ENCODE data around the gene BATF2. TPM values are rescaled to one million over a fixed set of nuclear protein-coding genes. Genes with fewer than 3 reads are reported as not detected.
A peak's percentile ranks its signal among the peaks of the same experiment; 100 is the strongest.

The BATF2 gene
- total and polyA plus RNA-seq, 2 donors from 2014 or later, result 5.9 to 8.8 TPM

- intact Hi-C loops (cut with DNase I), result loop anchor here (10.0 kb wide), 1 partner anchor 60 kb away; the partner anchor contains the start of gene GPHA2
- Histone ChIP-seq H3K4me3 (ENCODE audit: low read length in 3 of 3) (no peak overlapping the region), H3K27ac (ENCODE audit: low read depth in 2 of 2, low read length in 2 of 2) (no peak overlapping the region), H3K27me3 (ENCODE audit: control insufficient read depth, insufficient read depth, low read length) (no peaks in the 10 kb centered on the region), H3K9me3 (ENCODE audit: control insufficient read depth in 2 of 3, insufficient read depth in 1 of 3, low read length in 3 of 3) (no peaks in the 10 kb centered on the region), H3K36me3 (ENCODE audit: control insufficient read depth in 2 of 3, insufficient read depth in 3 of 3, low read length in 3 of 3) (no peaks in the 10 kb centered on the region), H3K4me1 (ENCODE audit: control insufficient read depth in 2 of 3, insufficient read depth in 2 of 3, low read depth in 1 of 3, low read length in 3 of 3) (peaks cover 6 to 23% (median 9%) of the 10 kb centered on the region in 3 donors), H3K9ac (ENCODE audit: low read length in 3 of 3) (no peak overlapping the region)
- FAIRE-seq (no peak), DNase-seq (no peak)
- TF ChIP-seq, protein P1, sequence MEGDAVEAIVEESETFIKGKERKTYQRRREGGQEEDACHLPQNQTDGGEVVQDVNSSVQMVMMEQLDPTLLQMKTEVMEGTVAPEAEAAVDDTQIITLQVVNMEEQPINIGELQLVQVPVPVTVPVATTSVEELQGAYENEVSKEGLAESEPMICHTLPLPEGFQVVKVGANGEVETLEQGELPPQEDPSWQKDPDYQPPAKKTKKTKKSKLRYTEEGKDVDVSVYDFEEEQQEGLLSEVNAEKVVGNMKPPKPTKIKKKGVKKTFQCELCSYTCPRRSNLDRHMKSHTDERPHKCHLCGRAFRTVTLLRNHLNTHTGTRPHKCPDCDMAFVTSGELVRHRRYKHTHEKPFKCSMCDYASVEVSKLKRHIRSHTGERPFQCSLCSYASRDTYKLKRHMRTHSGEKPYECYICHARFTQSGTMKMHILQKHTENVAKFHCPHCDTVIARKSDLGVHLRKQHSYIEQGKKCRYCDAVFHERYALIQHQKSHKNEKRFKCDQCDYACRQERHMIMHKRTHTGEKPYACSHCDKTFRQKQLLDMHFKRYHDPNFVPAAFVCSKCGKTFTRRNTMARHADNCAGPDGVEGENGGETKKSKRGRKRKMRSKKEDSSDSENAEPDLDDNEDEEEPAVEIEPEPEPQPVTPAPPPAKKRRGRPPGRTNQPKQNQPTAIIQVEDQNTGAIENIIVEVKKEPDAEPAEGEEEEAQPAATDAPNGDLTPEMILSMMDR (IDR thresholded peaks at IDR 0.05; ENCODE audit: borderline replicate concordance, extremely low read depth, insufficient read depth), result no peak
These were observed 2.5 kb downstream of the BATF2 start for GRCh38 chr11:64994318-64994717.

GRCh38 chr11:64990222-64990923 is 6.4 kb downstream of the BATF2 start:
- Histone ChIP-seq H3K9ac (ENCODE audit: low read length in 3 of 3) (peak overlapping the region in 1 of 3 donors; percentile 12), H3K4me1 (ENCODE audit: control insufficient read depth in 2 of 3, insufficient read depth in 2 of 3, low read depth in 1 of 3, low read length in 3 of 3) (peaks cover 3 to 17% (median 6%) of the 10 kb centered on the region in 3 donors), H3K36me3 (ENCODE audit: control insufficient read depth in 2 of 3, insufficient read depth in 3 of 3, low read length in 3 of 3) (no peaks in the 10 kb centered on the region), H3K27ac (ENCODE audit: low read depth in 2 of 2, low read length in 2 of 2) (peak overlapping the region in 1 of 2 donors; percentile 33), H3K9me3 (ENCODE audit: control insufficient read depth in 2 of 3, insufficient read depth in 1 of 3, low read length in 3 of 3) (no peaks in the 10 kb centered on the region), H3K27me3 (ENCODE audit: control insufficient read depth, insufficient read depth, low read length) (no peaks in the 10 kb centered on the region), H3K4me3 (ENCODE audit: low read length in 3 of 3) (peak overlapping the region in 2 of 3 donors; percentile 28 to 43)
- FAIRE-seq (no peak), DNase-seq (peak in 4 of 5 donors; percentile 68 to 83 (median 78))
- TF ChIP-seq, protein P1 (IDR thresholded peaks at IDR 0.05; ENCODE audit: borderline replicate concordance, extremely low read depth, insufficient read depth), result no peak
- intact Hi-C loops (cut with DNase I), result loop anchor here (10.0 kb wide), 1 partner anchor 56 kb away; the partner anchor contains the start of gene GPHA2

DNA sequence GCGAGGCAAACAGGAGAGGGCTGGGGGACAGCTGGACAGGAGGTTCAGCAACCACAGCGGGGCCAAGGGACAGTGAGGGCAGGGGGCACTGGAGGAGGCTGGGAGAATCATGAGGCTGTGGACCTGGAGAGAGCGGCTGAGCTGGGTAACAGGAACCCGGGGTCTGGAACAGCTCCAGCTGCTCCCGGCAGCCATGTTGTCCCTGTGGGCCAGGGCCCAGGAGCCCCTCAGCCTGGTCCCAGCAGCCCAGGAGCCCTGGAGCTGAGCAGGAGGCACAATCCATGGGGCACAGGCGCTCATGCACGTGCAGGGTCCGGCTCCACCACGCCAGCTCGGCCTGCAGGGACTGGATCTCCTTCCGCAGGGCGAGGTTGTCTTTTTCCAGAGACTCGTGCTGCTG is 7.4 kb downstream of the BATF2 start:
- Histone ChIP-seq H3K36me3 (ENCODE audit: control insufficient read depth in 2 of 3, insufficient read depth in 3 of 3, low read length in 3 of 3) (no peaks in the 10 kb centered on the region), H3K27ac (ENCODE audit: low read depth in 2 of 2, low read length in 2 of 2) (peak overlapping the region in 1 of 2 donors; percentile 9)
- intact Hi-C loops (cut with DNase I), result no loop called here

More for the DNA sequence above, 7.4 kb downstream of the BATF2 start:
- FAIRE-seq (no peak), DNase-seq (peak in 1 of 5 donors; percentile 68)
- Histone ChIP-seq H3K4me3 (ENCODE audit: low read length in 3 of 3) (peak overlapping the region in 1 of 3 donors; percentile 43), H3K4me1 (ENCODE audit: control insufficient read depth in 2 of 3, insufficient read depth in 2 of 3, low read depth in 1 of 3, low read length in 3 of 3) (peaks cover 3 to 13% (median 6%) of the 10 kb centered on the region in 3 donors), H3K27me3 (ENCODE audit: control insufficient read depth, insufficient read depth, low read length) (no peaks in the 10 kb centered on the region), H3K9me3 (ENCODE audit: control insufficient read depth in 2 of 3, insufficient read depth in 1 of 3, low read length in 3 of 3) (no peaks in the 10 kb centered on the region), H3K9ac (ENCODE audit: low read length in 3 of 3) (no peak overlapping the region)
- TF ChIP-seq, protein P1 (IDR thresholded peaks at IDR 0.05; ENCODE audit: borderline replicate concordance, extremely low read depth, insufficient read depth), result no peak

Measured in kidney (tissue), 14 donors.